ENCODE results near the gene MLH1. TPM values are rescaled to one million over a fixed set of nuclear protein-coding genes. Genes with fewer than 3 reads are reported as not detected.
"Not testable (repeated sequence)": the region's sequence is repeated elsewhere in the genome, so short reads cannot be mapped to it uniquely, and the experiment has no call there.

The MLH1 gene
- polyA plus RNA-seq, 1 experiment = 32.5 TPM

DNA sequence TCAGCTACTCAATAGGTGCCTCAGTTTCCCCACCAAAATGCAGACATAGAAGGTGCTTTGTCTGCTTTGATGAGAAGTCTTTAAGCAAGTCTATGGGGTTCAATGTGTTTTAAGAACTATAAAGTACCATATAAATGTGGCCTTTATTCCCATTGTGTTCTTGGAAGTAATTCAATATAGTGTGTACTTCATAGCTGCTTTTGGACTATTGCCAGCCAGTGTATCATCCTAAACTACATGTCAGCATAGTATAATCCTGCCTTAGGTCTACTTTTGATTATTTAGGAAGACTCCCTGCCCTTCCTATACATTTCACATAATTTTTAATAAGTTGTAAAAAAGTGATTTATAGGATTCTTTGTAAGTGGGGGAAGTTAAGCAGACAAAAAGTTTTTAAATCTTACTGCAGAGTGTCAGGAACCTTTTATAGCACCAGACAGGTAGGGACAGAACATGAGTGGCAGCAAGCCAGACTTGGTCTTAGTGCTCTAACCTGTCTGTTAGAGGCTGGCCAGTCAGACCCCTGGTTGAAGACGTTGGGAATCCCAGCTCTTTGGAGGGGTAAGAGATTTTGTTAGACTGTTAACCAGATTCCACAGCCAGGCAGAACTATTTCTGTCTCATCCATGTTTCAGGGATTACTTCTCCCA is 48.4 kb downstream of the MLH1 start:
- TF ChIP-seq, protein P1, sequence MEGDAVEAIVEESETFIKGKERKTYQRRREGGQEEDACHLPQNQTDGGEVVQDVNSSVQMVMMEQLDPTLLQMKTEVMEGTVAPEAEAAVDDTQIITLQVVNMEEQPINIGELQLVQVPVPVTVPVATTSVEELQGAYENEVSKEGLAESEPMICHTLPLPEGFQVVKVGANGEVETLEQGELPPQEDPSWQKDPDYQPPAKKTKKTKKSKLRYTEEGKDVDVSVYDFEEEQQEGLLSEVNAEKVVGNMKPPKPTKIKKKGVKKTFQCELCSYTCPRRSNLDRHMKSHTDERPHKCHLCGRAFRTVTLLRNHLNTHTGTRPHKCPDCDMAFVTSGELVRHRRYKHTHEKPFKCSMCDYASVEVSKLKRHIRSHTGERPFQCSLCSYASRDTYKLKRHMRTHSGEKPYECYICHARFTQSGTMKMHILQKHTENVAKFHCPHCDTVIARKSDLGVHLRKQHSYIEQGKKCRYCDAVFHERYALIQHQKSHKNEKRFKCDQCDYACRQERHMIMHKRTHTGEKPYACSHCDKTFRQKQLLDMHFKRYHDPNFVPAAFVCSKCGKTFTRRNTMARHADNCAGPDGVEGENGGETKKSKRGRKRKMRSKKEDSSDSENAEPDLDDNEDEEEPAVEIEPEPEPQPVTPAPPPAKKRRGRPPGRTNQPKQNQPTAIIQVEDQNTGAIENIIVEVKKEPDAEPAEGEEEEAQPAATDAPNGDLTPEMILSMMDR (IDR thresholded peaks at IDR 0.05; ENCODE audit: insufficient read depth, low read depth, low read length) = no peak
- ChIA-PET POLR2A (interaction anchor here (0.7 kb wide), 1 partner anchor 73 kb away, joined by 9 read pairs; no protein-coding TSS in a partner anchor), CTCF (interaction anchor here (1.0 kb wide), 1 partner anchor 9 kb away, joined by 4 read pairs; no protein-coding TSS in a partner anchor)
- H3K4me3 ChIP-seq (ENCODE audit: low read depth, low read length) = no peak overlapping the region
- peaks cover 3% of the 10 kb centered on the region; the same call in 1 of the 2 replicates for H3K36me3 ChIP-seq (ENCODE audit: control insufficient read depth, insufficient read depth, low read length)
- no peaks in the 10 kb centered on the region for H3K27me3 ChIP-seq (ENCODE audit: control insufficient read depth, insufficient read depth, low read length)
- DNase-seq (ENCODE audit: low read depth) = no peak

DNA sequence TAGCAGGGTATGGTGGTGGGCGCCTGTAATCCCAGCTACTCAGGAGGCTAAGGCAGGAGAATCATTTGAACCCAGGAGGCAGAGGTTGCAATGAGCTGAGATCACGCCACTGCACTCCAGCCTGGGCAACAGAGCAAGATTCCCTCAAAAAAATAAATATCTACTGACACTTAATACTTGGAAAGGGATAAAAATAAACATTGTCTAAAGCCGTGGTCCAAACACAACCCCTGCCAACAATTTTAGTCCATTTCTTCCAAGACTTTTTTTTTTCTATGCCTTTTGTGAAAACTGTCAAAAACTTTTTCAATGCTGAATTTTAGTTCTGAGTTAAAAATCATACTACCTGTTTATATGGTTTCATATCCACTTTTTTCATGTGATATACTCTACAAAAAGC is 49.4 kb downstream of the MLH1 start:
- DNase-seq (ENCODE audit: low read depth); H3K27me3 ChIP-seq (ENCODE audit: control insufficient read depth, insufficient read depth, low read length); H3K4me3 ChIP-seq (ENCODE audit: low read depth, low read length); CTCF ChIA-PET; POLR2A ChIA-PET; H3K36me3 ChIP-seq (ENCODE audit: control insufficient read depth, insufficient read depth, low read length): not testable (repeated sequence)

DNA sequence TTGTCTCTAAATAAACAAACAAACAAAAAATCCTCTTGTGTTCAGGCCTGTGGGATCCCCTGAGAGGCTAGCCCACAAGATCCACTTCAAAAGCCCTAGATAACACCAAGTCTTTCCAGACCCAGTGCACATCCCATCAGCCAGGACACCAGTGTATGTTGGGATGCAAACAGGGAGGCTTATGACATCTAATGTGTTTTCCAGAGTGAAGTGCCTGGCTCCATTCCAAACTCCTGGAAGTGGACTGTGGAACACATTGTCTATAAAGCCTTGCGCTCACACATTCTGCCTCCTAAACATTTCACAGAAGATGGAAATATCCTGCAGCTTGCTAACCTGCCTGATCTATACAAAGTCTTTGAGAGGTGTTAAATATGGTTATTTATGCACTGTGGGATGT is 57.0 kb downstream of the MLH1 start:
- no peak for DNase-seq (ENCODE audit: low read depth)
- TF ChIP-seq, protein P1 (IDR thresholded peaks at IDR 0.05; ENCODE audit: insufficient read depth, low read depth, low read length) = no peak
- ChIA-PET POLR2A (interaction anchor here (0.6 kb wide), 1 partner anchor 63 kb away, joined by 3 read pairs; no protein-coding TSS in a partner anchor), CTCF (no interaction called here)
- H3K27me3 ChIP-seq (ENCODE audit: control insufficient read depth, insufficient read depth, low read length) = no peaks in the 10 kb centered on the region
- peaks cover 21% of the 10 kb centered on the region for H3K36me3 ChIP-seq (ENCODE audit: control insufficient read depth, insufficient read depth, low read length)
- no peak overlapping the region for H3K4me3 ChIP-seq (ENCODE audit: low read depth, low read length)

DNA sequence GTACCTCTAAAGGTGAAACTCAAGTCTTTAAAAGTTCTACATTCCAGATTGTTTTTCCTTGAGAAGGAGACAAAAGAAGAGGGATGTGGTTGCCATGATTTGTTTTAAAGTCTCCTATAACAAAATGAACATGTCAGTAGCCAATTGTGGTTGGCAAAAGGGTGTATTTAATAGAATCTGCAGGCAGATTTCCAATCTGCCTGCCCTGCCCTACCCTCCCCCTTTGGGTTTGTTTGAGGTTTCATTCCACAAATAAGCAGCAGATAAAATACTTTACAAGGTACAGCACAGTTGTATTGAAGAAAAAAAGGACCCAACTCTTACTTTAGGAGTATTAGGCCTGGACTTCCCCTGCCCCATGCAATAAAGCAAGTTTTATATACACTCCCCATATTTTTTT is 59.5 kb downstream of the MLH1 start:
- ChIA-PET POLR2A (no interaction called here), CTCF (no interaction called here)
- TF ChIP-seq, protein P1 (IDR thresholded peaks at IDR 0.05; ENCODE audit: insufficient read depth, low read depth, low read length) = no peak
- Histone ChIP-seq H3K27me3 (ENCODE audit: control insufficient read depth, insufficient read depth, low read length) (no peaks in the 10 kb centered on the region), H3K4me3 (ENCODE audit: low read depth, low read length) (no peak overlapping the region), H3K36me3 (ENCODE audit: control insufficient read depth, insufficient read depth, low read length) (peaks cover 19% of the 10 kb centered on the region)
- no peak for DNase-seq (ENCODE audit: low read depth)

DNA sequence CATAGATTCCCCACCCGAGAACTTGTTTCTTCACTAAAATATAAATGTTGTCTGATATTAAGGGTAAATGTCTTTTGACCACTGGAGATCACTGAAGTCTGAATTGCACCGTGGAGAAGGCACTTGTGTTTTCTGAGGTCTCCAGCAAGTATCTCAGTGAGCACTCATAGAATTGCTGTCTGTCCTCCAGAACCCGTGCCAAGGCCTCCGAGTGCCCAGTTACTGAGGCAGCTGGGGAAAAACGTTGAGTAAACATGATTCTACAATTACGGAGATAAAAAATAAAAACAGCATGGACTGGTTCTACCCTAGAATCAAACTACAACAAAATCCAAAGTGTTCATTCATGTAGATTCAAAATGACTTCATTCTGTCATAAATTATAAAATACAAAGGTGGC is 60.0 kb downstream of the MLH1 start:
- Histone ChIP-seq H3K27me3 (ENCODE audit: control insufficient read depth, insufficient read depth, low read length) (no peaks in the 10 kb centered on the region), H3K4me3 (ENCODE audit: low read depth, low read length) (no peak overlapping the region), H3K36me3 (ENCODE audit: control insufficient read depth, insufficient read depth, low read length) (peaks cover 17% of the 10 kb centered on the region)
- CTCF ChIA-PET = no interaction called here
- no peak for DNase-seq (ENCODE audit: low read depth)
- TF ChIP-seq, protein P1 (IDR thresholded peaks at IDR 0.05; ENCODE audit: insufficient read depth, low read depth, low read length) = no peak
- POLR2A ChIA-PET = no interaction called here

DNA sequence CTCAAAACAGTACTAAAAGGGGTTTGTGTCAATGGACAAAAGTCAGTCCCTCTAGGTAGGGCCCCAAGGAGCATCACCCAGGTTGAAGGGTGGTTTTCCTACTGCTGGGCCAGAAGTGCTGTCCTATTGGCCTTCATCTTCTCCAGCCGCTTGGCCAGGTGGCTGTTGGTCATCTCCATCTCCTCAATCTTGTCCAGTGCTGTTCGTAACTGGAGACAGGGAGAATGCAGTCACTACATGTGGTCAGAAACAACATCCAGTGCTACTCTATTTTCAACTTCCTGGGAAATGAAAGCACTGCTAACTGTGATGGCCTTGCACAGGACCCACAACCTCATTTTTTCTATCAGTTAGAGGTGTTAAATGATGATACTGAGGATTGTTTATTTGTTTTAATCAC is 60.4 kb downstream of the MLH1 start:
- peaks cover 19% of the 10 kb centered on the region for H3K36me3 ChIP-seq (ENCODE audit: control insufficient read depth, insufficient read depth, low read length)
- H3K27me3 ChIP-seq (ENCODE audit: control insufficient read depth, insufficient read depth, low read length) = no peaks in the 10 kb centered on the region
- no peak for DNase-seq (ENCODE audit: low read depth)
- CTCF ChIA-PET = no interaction called here
- no peak overlapping the region for H3K4me3 ChIP-seq (ENCODE audit: low read depth, low read length)
- TF ChIP-seq, protein P1 (IDR thresholded peaks at IDR 0.05; ENCODE audit: insufficient read depth, low read depth, low read length) = no peak
- POLR2A ChIA-PET = interaction anchor here (0.6 kb wide), 2 partner anchors 9 to 157 kb away, joined by 3 to 4 read pairs; no protein-coding TSS in a partner anchor

Measured in BJ (cell line).